Endothelial cell of umbilical vein (primary cell): ENCODE measurements around the gene AKNA. TPM values are rescaled to one million over a fixed set of nuclear protein-coding genes. Genes with fewer than 3 reads are reported as not detected.

Experiments
- BruUV-seq: library from RNA; stranded (reverse); fragments of 400-500 nt; replicated peaks from 2 replicates; lab custom pipeline; 2021; lab: Mats Ljungman, UMichigan
- CTCF ChIA-PET: fragments of 300-600, 350-600 bp; sonication (Branson Sonifier 250); formaldehyde crosslinking; loops from one replicate; lab custom pipeline; 2021; ENCODE audit warnings: antibody characterized with exemption, inconsistent platforms; lab: Charles Lee
- POLR2A ChIA-PET: fragments of 300-600, 350-600 bp; sonication (Branson Sonifier 250); formaldehyde crosslinking; loops from one replicate; lab custom pipeline; 2021; ENCODE audit warnings: antibody characterized with exemption, inconsistent platforms; lab: Charles Lee
- DNase-seq: peaks from one replicate; pipeline ENCODE4 v3.0.0-alpha.2; 2011; ENCODE audit warnings: low read depth, low spot score
- FAIRE-seq: peaks from 2 replicates; lab custom pipeline; 2011; peaks lifted over from hg19 to GRCh38; lab: Jason Lieb, UNC
- H2AFZ ChIP-seq: 2 replicates; pipeline ENCODE4 v1.6.0; 2012; ENCODE audit warnings: low read depth, low read length, control low read depth, inconsistent platforms
- H3K27ac ChIP-seq: 2 replicates; pipeline ENCODE4 v1.5.1; 2011; ENCODE audit warnings: low read depth, mild to moderate bottlenecking, control low read depth, low read length, moderate library complexity; ENCODE audit not compliant: insufficient read depth
- H3K27me3 ChIP-seq, 2 experiments: 2 replicates each; pipeline versions ENCODE4 v1.6.0 to v1.6.1; 2011; ENCODE audit warnings: low read length in 2 of 2, mixed read lengths in 1 of 2; ENCODE audit not compliant: control insufficient read depth in 2 of 2, insufficient read depth in 2 of 2
- H3K36me3 ChIP-seq, 2 experiments: 2 replicates in 1 of 2; 3 replicates in 1 of 2; pipeline ENCODE4 v1.5.1; 2011; ENCODE audit warnings: low read length in 2 of 2, mild to moderate bottlenecking in 1 of 2, moderate library complexity in 1 of 2; ENCODE audit not compliant: control insufficient read depth in 2 of 2, insufficient read depth in 2 of 2; ENCODE audit errors: extremely low read depth in 1 of 2
- H3K4me1 ChIP-seq: 3 replicates; pipeline ENCODE4 v1.5.1; 2011; ENCODE audit warnings: mild to moderate bottlenecking, low read length; ENCODE audit not compliant: control insufficient read depth, insufficient read depth; ENCODE audit errors: extremely low read depth
- H3K4me2 ChIP-seq: 2 replicates; pipeline ENCODE4 v1.6.1; 2011; ENCODE audit warnings: low read length, control low read depth, mixed read lengths; ENCODE audit not compliant: insufficient read depth
- H3K4me3 ChIP-seq, 3 experiments: fragments of 200-600 bp in 1 of 3; sonication (generic), shearing (Covaris generic) in 1 of 3; replicated peaks in 1 of 3; 2 replicates each; pipeline ENCODE4 v1.5.1; 2011 to 2016; ENCODE audit warnings: control low read depth in 3 of 3, low read length in 3 of 3, mild to moderate bottlenecking in 2 of 3, inconsistent platforms in 1 of 3, low read depth in 1 of 3, moderate library complexity in 1 of 3; ENCODE audit not compliant: insufficient read depth in 1 of 3
- H3K79me2 ChIP-seq: 2 replicates; pipeline ENCODE4 v1.6.0; 2012; ENCODE audit warnings: low read length, inconsistent platforms; ENCODE audit not compliant: control insufficient read depth, insufficient read depth
- H3K9ac ChIP-seq: replicated peaks from 2 replicates; pipeline ENCODE3; 2011; ENCODE audit warnings: low read length, control low read depth; ENCODE audit not compliant: insufficient read depth; ENCODE audit errors: extremely low read depth
- H3K9me1 ChIP-seq: replicated peaks from 3 replicates; pipeline ENCODE4 v1.6.0; 2011; ENCODE audit warnings: mild to moderate bottlenecking, low read length; ENCODE audit not compliant: control insufficient read depth, insufficient read depth; ENCODE audit errors: extremely low read depth
- H3K9me3 ChIP-seq: replicated peaks from 2 replicates; pipeline ENCODE4 v1.5.1; 2012; ENCODE audit warnings: low read length, inconsistent platforms; ENCODE audit not compliant: control insufficient read depth, insufficient read depth
- H4K20me1 ChIP-seq: replicated peaks from 2 replicates; pipeline ENCODE3; 2011; ENCODE audit warnings: mild to moderate bottlenecking, low read length; ENCODE audit not compliant: control insufficient read depth, insufficient read depth; ENCODE audit errors: extremely low read depth
- EZH2 ChIP-seq: IDR thresholded peaks from 2 replicates; pipeline ENCODE4 v1.6.1; 2012; ENCODE audit warnings: borderline replicate concordance, low read depth, mild to moderate bottlenecking, moderate library complexity, low read length, inconsistent platforms; ENCODE audit not compliant: severe bottlenecking
- FOS ChIP-seq: IDR thresholded peaks from 2 replicates; pipeline ENCODE4 v1.6.1; 2011; ENCODE audit warnings: mild to moderate bottlenecking, low read length, moderate library complexity, borderline replicate concordance; ENCODE audit not compliant: insufficient read depth
- GATA2 ChIP-seq: IDR thresholded peaks from 2 replicates; pipeline ENCODE4 v1.7.0; 2011; ENCODE audit warnings: low read depth, mild to moderate bottlenecking, moderate library complexity, mixed read lengths, low read length; ENCODE audit not compliant: insufficient read length, insufficient read depth
- JUN ChIP-seq: IDR thresholded peaks from 2 replicates; pipeline ENCODE4 v1.6.1; 2011; ENCODE audit warnings: borderline replicate concordance, low read depth; ENCODE audit not compliant: insufficient read length, insufficient read depth
- MYC ChIP-seq: IDR thresholded peaks from one replicate; pipeline ENCODE4 v1.6.1; 2011; ENCODE audit warnings: mild to moderate bottlenecking, low read depth, low read length
- POLR2A ChIP-seq: IDR thresholded peaks from 2 replicates; pipeline ENCODE4 v1.6.1; 2012; ENCODE audit warnings: low read depth, mild to moderate bottlenecking, control low read depth, low read length
- POLR2AphosphoS5 ChIP-seq: IDR thresholded peaks from 2 replicates; pipeline ENCODE4 v1.6.1; 2012; ENCODE audit warnings: low read depth, mild to moderate bottlenecking, control low read depth, low read length, moderate library complexity; ENCODE audit not compliant: insufficient read depth
- dilution Hi-C: fragments of 300-500 bp; cut with MboI; formaldehyde crosslinking; loops from one replicate; pipeline ENCODE4 v1.15.0; 2019; ENCODE audit warnings: low sequenced_read_pairs; ENCODE audit not compliant: extremely low pct_ligation_motif_present
- intact Hi-C: fragments of 100-400 bp; cut with micrococcal nuclease; formaldehyde crosslinking; loops from one replicate; pipeline ENCODE4 v1.10.0; 2022
- polyA plus RNA-seq, 4 experiments: library from polyadenylated mRNA; depleted of rRNA in 3 of 4; stranded (reverse) in 3 of 4; unstranded in 1 of 4; fragments of >200 nt; gene quantifications; 2 replicates each; pipeline versions ENCODE4 v1.2.1 to v1.2.3, GENCODE V29; 2011 to 2012; ENCODE audit warnings: missing spikeins in 1 of 4
- total RNA-seq: library from RNA; stranded (reverse); gene quantifications from 2 replicates; pipeline ENCODE4 v1.2.3, GENCODE V29; 2021
- TF ChIP-seq, protein P1 (sequence below), 2 donors: IDR thresholded peaks; 1 replicate in 1 of 2; 2 replicates in 1 of 2; pipeline ENCODE4 v1.5.1; 2011; ENCODE audit warnings: low read length in 2 of 2, mild to moderate bottlenecking in 2 of 2, moderate library complexity in 2 of 2, control low read depth in 1 of 2, inconsistent platforms in 1 of 2, low read depth in 1 of 2; ENCODE audit not compliant: insufficient read depth in 1 of 2; ENCODE audit errors: extremely low read depth in 1 of 2
- TF ChIP-seq, protein P2 (sequence below): IDR thresholded peaks from 2 replicates; pipeline ENCODE4 v1.6.1; 2011; ENCODE audit not compliant: insufficient read depth, insufficient read length

Gene AKNA
- total and polyA plus RNA-seq, 2 donors (not counting 3 experiments of a cell fraction or from before 2014, with no cell fraction given), result 11.3 to 22.4 TPM

DNA sequence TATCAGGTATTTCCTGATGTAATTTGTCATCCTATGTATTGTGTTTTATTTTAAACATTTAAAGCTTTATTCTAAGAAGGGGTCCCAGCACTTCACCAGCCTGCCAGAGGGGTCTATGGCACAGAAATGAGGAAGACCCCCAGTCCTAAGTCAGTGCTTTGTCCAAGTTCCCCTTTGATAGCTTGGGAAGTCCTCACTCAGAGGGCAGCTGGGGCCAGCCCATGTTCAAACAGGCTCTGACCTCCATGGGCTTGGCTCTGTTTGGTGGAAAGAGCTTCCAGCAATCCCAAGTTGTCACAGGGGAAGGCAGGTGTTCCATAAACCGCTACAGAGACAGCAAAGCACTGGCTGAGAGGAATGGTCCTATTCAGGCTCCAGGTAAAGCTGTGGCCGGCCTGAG lies 26.6 kb upstream of the AKNA start:
- POLR2A ChIA-PET, result no interaction called here
- Histone ChIP-seq H3K9ac (no peak overlapping the region), H3K9me3 (no peaks in the 10 kb centered on the region), H3K36me3 (no peaks in the 10 kb centered on the region), H4K20me1 (no peaks in the 10 kb centered on the region), H2AFZ (no peak overlapping the region), H3K4me2 (no peak overlapping the region), H3K4me1 (no peaks in the 10 kb centered on the region), H3K27me3 (peaks cover 0 to 3% of the 10 kb centered on the region in 2 experiments), H3K79me2 (no peaks in the 10 kb centered on the region), H3K27ac (no peak overlapping the region), H3K9me1 (no peaks in the 10 kb centered on the region), H3K4me3 (no peak overlapping the region)
- TF ChIP-seq MYC (no peak), POLR2A (no peak), EZH2 (no peak), GATA2 (no peak), POLR2AphosphoS5 (no peak), FOS (no peak), JUN (no peak)
- TF ChIP-seq, protein P1, sequence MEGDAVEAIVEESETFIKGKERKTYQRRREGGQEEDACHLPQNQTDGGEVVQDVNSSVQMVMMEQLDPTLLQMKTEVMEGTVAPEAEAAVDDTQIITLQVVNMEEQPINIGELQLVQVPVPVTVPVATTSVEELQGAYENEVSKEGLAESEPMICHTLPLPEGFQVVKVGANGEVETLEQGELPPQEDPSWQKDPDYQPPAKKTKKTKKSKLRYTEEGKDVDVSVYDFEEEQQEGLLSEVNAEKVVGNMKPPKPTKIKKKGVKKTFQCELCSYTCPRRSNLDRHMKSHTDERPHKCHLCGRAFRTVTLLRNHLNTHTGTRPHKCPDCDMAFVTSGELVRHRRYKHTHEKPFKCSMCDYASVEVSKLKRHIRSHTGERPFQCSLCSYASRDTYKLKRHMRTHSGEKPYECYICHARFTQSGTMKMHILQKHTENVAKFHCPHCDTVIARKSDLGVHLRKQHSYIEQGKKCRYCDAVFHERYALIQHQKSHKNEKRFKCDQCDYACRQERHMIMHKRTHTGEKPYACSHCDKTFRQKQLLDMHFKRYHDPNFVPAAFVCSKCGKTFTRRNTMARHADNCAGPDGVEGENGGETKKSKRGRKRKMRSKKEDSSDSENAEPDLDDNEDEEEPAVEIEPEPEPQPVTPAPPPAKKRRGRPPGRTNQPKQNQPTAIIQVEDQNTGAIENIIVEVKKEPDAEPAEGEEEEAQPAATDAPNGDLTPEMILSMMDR (IDR thresholded peaks at IDR 0.05; ENCODE audit: extremely low read depth in 1 of 2, insufficient read depth in 1 of 2, low read depth in 1 of 2, low read length in 2 of 2), result no peak
- TF ChIP-seq, protein P2, sequence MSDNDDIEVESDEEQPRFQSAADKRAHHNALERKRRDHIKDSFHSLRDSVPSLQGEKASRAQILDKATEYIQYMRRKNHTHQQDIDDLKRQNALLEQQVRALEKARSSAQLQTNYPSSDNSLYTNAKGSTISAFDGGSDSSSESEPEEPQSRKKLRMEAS, result no peak
- BruUV-seq, result no TSS peak
- no peak for FAIRE-seq
- dilution Hi-C loops (no loop called here), intact Hi-C loops (no loop called here)
- no peak for DNase-seq
- CTCF ChIA-PET, result interaction anchor here (4.1 to 4.6 kb wide), 2 partner anchors 9 to 239 kb away, joined by 23 to 34 read pairs; no protein-coding TSS in a partner anchor
